ENCODE results near the gene GNPTG.

The GNPTG gene

DNA sequence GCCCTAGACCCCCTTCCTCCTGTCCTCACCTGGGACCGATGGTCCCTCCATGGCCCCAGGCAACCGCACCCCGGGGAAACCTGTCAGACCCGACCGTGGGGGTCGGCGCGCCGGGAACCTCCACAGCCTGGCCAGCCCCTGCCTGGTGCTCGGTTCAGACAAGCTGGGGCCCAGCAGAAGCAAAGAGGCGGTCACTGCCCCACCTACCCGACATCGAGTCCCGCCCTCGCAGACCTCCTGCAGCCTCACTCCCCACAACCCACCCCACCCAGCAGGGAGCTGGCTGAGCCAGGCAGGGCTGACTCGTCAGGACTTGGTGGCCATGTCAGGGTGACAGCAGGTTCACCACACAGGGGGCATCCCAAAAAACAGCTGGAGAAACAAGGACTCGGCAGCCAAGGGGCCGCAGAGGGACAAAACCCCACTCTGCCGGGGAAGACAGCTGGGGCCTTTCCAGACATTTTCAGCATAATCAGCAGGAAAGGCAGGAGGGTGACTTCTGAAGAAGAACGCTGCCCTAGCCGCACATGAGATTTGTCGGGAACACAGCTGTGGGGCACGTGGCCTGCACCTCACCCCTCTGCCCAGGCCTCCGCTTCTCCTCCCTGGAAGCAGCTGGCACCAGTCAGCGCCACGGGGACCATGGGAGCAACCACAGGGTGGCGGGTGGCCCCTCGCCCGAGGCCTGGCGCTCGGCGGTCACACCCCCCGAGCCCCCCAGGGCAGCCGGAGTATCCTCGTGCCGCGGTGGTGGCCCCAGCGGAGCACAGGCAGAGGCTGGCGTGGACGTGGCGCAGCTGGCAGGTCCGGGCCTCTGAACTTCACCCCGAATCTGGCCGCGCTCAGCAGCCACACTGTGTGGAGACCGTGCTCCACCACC, 22.9 kb downstream of the GNPTG start:
- Histone ChIP-seq H3K79me1 (ENCODE audit: low read length) (peaks cover 10% of the 10 kb centered on the region), H3K79me2 (ENCODE audit: control insufficient read depth, insufficient read depth, low read length, poor library complexity) (peaks cover 17% of the 10 kb centered on the region), H3K18ac (ENCODE audit: low read length) (no peak overlapping the region), H3K27me3 (ENCODE audit: insufficient read depth, low read length) (no peaks in the 10 kb centered on the region), H4K91ac (ENCODE audit: low read depth, low read length) (no peak overlapping the region), H3K4me2 (ENCODE audit: low read length) (no peak overlapping the region), H2AFZ (ENCODE audit: insufficient read depth, low read length, poor library complexity) (no peak overlapping the region), H3K36me3 (ENCODE audit: control insufficient read depth in 1 of 2, insufficient read depth in 2 of 2, low read length in 2 of 2) (peaks cover 32 to 36% of the 10 kb centered on the region in 2 experiments), H2AK5ac (ENCODE audit: low read length) (no peak overlapping the region), H3K4me3 (ENCODE audit: low read depth, low read length) (no peak overlapping the region), H4K8ac (ENCODE audit: low read depth, low read length) (no peak overlapping the region), H3K4ac (ENCODE audit: low read depth, low read length) (no peak overlapping the region), H3K4me1 (ENCODE audit: control insufficient read depth in 1 of 2, insufficient read depth in 2 of 2, low read length in 2 of 2) (peaks cover 9 to 12% of the 10 kb centered on the region in 2 experiments), H3K14ac (ENCODE audit: low read length) (no peak overlapping the region), H4K12ac (ENCODE audit: low read depth, low read length) (no peak overlapping the region), H3K9ac (ENCODE audit: low read length) (no peak overlapping the region), H2BK120ac (ENCODE audit: insufficient read depth, low read length, poor library complexity) (no peak overlapping the region), H3K9me3 (ENCODE audit: insufficient read depth, low read depth, low read length) (peaks cover 4% of the 10 kb centered on the region), H3K23ac (ENCODE audit: low read length) (no peak overlapping the region), H2BK5ac (ENCODE audit: low read depth, low read length, poor library complexity) (no peak overlapping the region), H3K27ac (ENCODE audit: low read depth, low read length) (no peak overlapping the region), H2BK12ac (ENCODE audit: low read length) (no peak overlapping the region)
- DNase-seq, result no peak
- no CpG with 5 or more reads among the region's 46 CpGs for WGBS (ENCODE audit: extremely low coverage, insufficient coverage, insufficient read length)

DNA sequence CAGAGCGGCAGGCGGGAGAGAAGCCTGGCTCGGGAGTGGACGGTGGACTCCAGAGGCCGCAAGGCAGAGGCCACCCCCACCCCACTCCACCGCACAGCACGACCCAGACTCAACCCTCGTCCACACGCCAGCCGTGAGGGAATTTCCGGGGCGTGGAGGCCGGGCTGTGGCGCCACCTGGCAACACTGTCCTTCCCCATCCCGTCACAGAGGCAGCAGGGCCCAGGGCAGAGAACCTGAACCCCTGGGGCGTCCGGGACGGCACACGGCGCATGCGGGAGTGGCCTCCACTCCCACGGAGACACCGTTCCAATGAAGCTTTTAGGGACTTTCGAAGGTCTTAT, 23.5 kb downstream of the GNPTG start:
- H2BK120ac ChIP-seq (ENCODE audit: insufficient read depth, low read length, poor library complexity), result no peak overlapping the region
- H3K23ac ChIP-seq (ENCODE audit: low read length), result no peak overlapping the region
- peaks cover 26 to 30% of the 10 kb centered on the region in 2 experiments for H3K36me3 ChIP-seq (ENCODE audit: control insufficient read depth in 1 of 2, insufficient read depth in 2 of 2, low read length in 2 of 2)
- WGBS (ENCODE audit: extremely low coverage, insufficient coverage, insufficient read length), result no CpG with 5 or more reads among the region's 24 CpGs
- H2BK5ac ChIP-seq (ENCODE audit: low read depth, low read length, poor library complexity), result no peak overlapping the region
- H2AK5ac ChIP-seq (ENCODE audit: low read length), result no peak overlapping the region
- no peaks in the 10 kb centered on the region for H3K27me3 ChIP-seq (ENCODE audit: insufficient read depth, low read length)
- no peak overlapping the region for H4K12ac ChIP-seq (ENCODE audit: low read depth, low read length)
- DNase-seq, result no peak
- H4K91ac ChIP-seq (ENCODE audit: low read depth, low read length), result no peak overlapping the region
- H3K14ac ChIP-seq (ENCODE audit: low read length), result no peak overlapping the region
- H3K79me1 ChIP-seq (ENCODE audit: low read length), result peaks cover 10% of the 10 kb centered on the region
- H2BK12ac ChIP-seq (ENCODE audit: low read length), result no peak overlapping the region
- no peak overlapping the region for H2AFZ ChIP-seq (ENCODE audit: insufficient read depth, low read length, poor library complexity)
- H3K9me3 ChIP-seq (ENCODE audit: insufficient read depth, low read depth, low read length), result peaks cover 4% of the 10 kb centered on the region
- peaks cover 17% of the 10 kb centered on the region for H3K79me2 ChIP-seq (ENCODE audit: control insufficient read depth, insufficient read depth, low read length, poor library complexity)
- H3K9ac ChIP-seq (ENCODE audit: low read length), result no peak overlapping the region
- no peak overlapping the region for H4K8ac ChIP-seq (ENCODE audit: low read depth, low read length)
- peaks cover 9 to 15% of the 10 kb centered on the region in 2 experiments for H3K4me1 ChIP-seq (ENCODE audit: control insufficient read depth in 1 of 2, insufficient read depth in 2 of 2, low read length in 2 of 2)
- H3K18ac ChIP-seq (ENCODE audit: low read length), result no peak overlapping the region
- no peak overlapping the region for H3K27ac ChIP-seq (ENCODE audit: low read depth, low read length)
- H3K4me3 ChIP-seq (ENCODE audit: low read depth, low read length), result no peak overlapping the region
- no peak overlapping the region for H3K4ac ChIP-seq (ENCODE audit: low read depth, low read length)
- H3K4me2 ChIP-seq (ENCODE audit: low read length), result no peak overlapping the region

DNA sequence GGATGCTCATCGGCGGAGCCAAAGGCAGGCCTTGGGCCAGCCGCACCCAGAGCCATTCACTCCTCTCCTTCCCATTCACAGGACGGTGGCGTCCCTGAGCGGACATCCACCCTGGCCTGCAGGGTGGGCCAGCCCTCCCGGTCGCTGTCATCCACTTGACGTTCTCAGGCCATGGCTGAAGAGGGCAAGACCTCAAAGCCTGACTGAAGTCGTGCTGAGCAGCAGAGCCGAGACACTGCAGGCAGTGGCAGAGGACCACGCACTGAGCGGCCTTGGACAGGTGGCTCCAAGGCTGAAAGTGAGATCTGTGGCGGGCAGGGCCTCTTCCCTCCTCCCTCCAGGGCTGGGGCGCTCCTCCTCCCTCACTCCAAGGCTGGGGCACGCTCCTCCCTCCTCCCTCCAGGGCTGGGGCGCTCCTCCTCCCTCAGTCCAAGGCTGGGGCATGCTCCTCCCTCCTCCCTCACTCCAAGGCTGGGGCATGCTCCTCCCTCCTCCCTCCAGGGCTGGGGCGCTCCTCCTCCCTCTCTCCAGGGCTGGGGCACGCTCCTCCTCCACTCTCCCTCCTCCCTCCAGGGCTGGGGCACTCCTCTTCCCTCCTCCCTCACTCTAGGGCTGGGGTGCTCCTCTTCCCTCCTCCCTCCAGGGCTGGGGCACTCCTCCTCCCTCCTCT, 24.1 kb downstream of the GNPTG start:
- Histone ChIP-seq H2BK120ac (ENCODE audit: insufficient read depth, low read length, poor library complexity) (no peak overlapping the region), H3K4me1 (ENCODE audit: control insufficient read depth in 1 of 2, insufficient read depth in 2 of 2, low read length in 2 of 2) (peaks cover 9 to 15% of the 10 kb centered on the region in 2 experiments), H4K12ac (ENCODE audit: low read depth, low read length) (no peak overlapping the region), H3K79me1 (ENCODE audit: low read length) (peaks cover 10% of the 10 kb centered on the region), H3K4me3 (ENCODE audit: low read depth, low read length) (no peak overlapping the region), H3K9ac (ENCODE audit: low read length) (no peak overlapping the region), H3K14ac (ENCODE audit: low read length) (no peak overlapping the region), H3K4ac (ENCODE audit: low read depth, low read length) (no peak overlapping the region), H4K91ac (ENCODE audit: low read depth, low read length) (no peak overlapping the region), H2AFZ (ENCODE audit: insufficient read depth, low read length, poor library complexity) (no peak overlapping the region), H3K9me3 (ENCODE audit: insufficient read depth, low read depth, low read length) (peaks cover 4% of the 10 kb centered on the region), H3K27me3 (ENCODE audit: insufficient read depth, low read length) (no peaks in the 10 kb centered on the region), H3K79me2 (ENCODE audit: control insufficient read depth, insufficient read depth, low read length, poor library complexity) (peaks cover 17% of the 10 kb centered on the region), H3K23ac (ENCODE audit: low read length) (no peak overlapping the region), H2AK5ac (ENCODE audit: low read length) (no peak overlapping the region), H4K8ac (ENCODE audit: low read depth, low read length) (no peak overlapping the region), H3K27ac (ENCODE audit: low read depth, low read length) (no peak overlapping the region), H3K4me2 (ENCODE audit: low read length) (no peak overlapping the region), H2BK5ac (ENCODE audit: low read depth, low read length, poor library complexity) (no peak overlapping the region), H3K18ac (ENCODE audit: low read length) (no peak overlapping the region), H2BK12ac (ENCODE audit: low read length) (no peak overlapping the region), H3K36me3 (ENCODE audit: control insufficient read depth in 1 of 2, insufficient read depth in 2 of 2, low read length in 2 of 2) (peaks cover 23 to 27% of the 10 kb centered on the region in 2 experiments)
- no CpG with 5 or more reads among the region's 19 CpGs for WGBS (ENCODE audit: extremely low coverage, insufficient coverage, insufficient read length)
- no peak for DNase-seq

DNA sequence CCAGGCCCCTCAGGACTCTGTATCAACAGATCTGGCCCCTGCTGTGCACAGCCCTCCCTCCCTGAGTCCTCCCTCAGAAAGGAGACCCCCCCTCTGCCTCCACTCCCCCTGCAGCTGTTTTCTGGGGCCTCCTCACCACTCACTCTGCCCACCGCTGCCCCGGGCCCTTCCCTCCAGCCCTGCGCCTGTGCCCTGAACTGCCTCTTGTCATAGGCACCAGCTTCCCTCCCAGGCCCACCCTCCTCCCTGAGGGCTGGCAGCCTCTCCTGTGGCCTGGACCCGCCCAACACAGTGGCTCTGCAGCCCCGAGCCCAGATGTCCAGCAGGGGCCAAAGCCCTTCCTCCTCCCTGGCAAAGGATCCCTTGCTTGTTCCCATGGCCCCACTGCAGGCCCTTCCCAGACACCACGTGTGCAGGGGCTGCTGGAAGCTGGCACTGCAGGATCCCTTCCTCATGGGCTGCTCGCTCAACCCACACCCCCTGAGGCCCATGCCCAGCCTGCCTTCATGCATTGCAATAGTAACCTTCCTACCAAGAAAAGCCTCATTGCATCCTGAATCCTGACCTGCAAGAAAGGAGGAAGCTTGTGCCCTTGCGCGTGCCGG, 25.8 kb downstream of the GNPTG start:
- Histone ChIP-seq H4K91ac (ENCODE audit: low read depth, low read length) (no peak overlapping the region), H2AK5ac (ENCODE audit: low read length) (no peak overlapping the region), H3K4me2 (ENCODE audit: low read length) (peak overlapping the region; percentile 7), H2BK120ac (ENCODE audit: insufficient read depth, low read length, poor library complexity) (no peak overlapping the region), H3K36me3 (ENCODE audit: control insufficient read depth in 1 of 2, insufficient read depth in 2 of 2, low read length in 2 of 2) (peaks cover 23 to 24% of the 10 kb centered on the region in 2 experiments), H3K79me1 (ENCODE audit: low read length) (peaks cover 10% of the 10 kb centered on the region), H3K18ac (ENCODE audit: low read length) (peak overlapping the region; percentile 24), H3K27me3 (ENCODE audit: insufficient read depth, low read length) (no peaks in the 10 kb centered on the region), H3K14ac (ENCODE audit: low read length) (no peak overlapping the region), H2AFZ (ENCODE audit: insufficient read depth, low read length, poor library complexity) (no peak overlapping the region), H3K79me2 (ENCODE audit: control insufficient read depth, insufficient read depth, low read length, poor library complexity) (peaks cover 17% of the 10 kb centered on the region), H3K9me3 (ENCODE audit: insufficient read depth, low read depth, low read length) (peaks cover 2% of the 10 kb centered on the region), H3K27ac (ENCODE audit: low read depth, low read length) (no peak overlapping the region), H3K4me1 (ENCODE audit: control insufficient read depth in 1 of 2, insufficient read depth in 2 of 2, low read length in 2 of 2) (peaks cover 9 to 15% of the 10 kb centered on the region in 2 experiments), H2BK5ac (ENCODE audit: low read depth, low read length, poor library complexity) (no peak overlapping the region), H3K4me3 (ENCODE audit: low read depth, low read length) (no peak overlapping the region), H4K8ac (ENCODE audit: low read depth, low read length) (no peak overlapping the region), H2BK12ac (ENCODE audit: low read length) (no peak overlapping the region), H4K12ac (ENCODE audit: low read depth, low read length) (no peak overlapping the region), H3K4ac (ENCODE audit: low read depth, low read length) (peak overlapping the region; percentile 61), H3K9ac (ENCODE audit: low read length) (no peak overlapping the region), H3K23ac (ENCODE audit: low read length) (no peak overlapping the region)
- no peak for DNase-seq
- WGBS (ENCODE audit: extremely low coverage, insufficient coverage, insufficient read length), result no CpG with 5 or more reads among the region's 10 CpGs
